ENCODE measurements around the gene ONECUT3. TPM values are rescaled to one million over a fixed set of nuclear protein-coding genes. Genes with fewer than 3 reads are reported as not detected.

The ONECUT3 gene
- total RNA-seq, 1 donor from 2014 or later = not detected

GRCh38 chr19:1745589-1746031 is 7.7 kb upstream of the ONECUT3 start:
- Mint-ChIP-seq H3K27me3 (ENCODE audit: low read depth) (peaks cover 28% of the 10 kb centered on the region), H3K4me1 (ENCODE audit: low read depth) (peaks cover 10% of the 10 kb centered on the region), H3K27ac (no peak overlapping the region), H3K36me3 (ENCODE audit: low read depth) (no peaks in the 10 kb centered on the region), H3K4me3 (ENCODE audit: low read depth) (no peak overlapping the region), H3K9me3 (no peaks in the 10 kb centered on the region)
- DNase-seq (ENCODE audit: low spot score) = no peak
- intact Hi-C loops (cut with micrococcal nuclease) = no loop called here

DNA sequence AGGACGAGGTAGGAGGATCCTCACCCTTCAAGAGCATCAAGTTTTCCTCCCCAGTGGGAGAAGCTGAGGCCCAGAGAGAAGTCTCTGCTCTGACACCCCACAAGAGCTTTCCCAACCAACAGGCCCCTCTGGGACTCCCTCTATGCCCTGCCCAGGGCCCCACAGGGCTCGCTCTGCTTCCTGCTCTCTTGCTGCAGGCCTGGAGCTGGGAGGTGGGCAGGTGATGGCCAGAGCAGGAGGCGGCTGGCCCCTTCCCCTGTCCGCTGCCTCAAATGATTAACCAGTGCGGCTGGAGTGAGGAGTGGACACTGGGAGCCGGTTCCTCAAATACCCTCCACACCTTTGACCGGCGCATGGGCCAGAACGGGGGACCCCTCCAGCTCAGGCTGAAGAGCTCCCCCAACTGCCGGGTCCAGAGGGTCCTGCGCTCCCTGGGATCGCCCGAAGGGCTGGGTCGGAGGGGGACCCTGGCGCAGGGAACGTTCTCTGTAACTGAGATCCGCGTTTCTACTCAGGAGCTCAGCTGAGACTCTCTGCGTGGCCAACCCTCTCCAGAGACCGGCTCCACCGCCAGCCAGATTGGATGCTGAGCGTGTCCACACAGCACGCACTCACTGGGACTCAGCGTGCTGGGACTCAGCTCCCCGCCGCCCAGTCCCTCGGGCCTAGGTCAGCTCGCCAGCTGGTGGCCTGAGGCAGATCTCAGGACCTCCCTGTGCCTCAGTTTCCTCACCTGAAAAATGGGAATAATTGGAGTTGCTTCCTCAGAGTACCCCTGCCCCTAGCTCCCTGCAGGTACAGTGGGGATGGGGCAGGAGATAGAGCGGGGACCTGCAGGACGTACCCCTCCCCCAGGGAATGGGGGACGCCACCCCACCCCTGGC is 6.7 kb upstream of the ONECUT3 start:
- Mint-ChIP-seq H3K36me3 (ENCODE audit: low read depth) (no peaks in the 10 kb centered on the region), H3K27me3 (ENCODE audit: low read depth) (peaks cover 38% of the 10 kb centered on the region), H3K4me1 (ENCODE audit: low read depth) (peaks cover 10% of the 10 kb centered on the region), H3K27ac (no peak overlapping the region), H3K4me3 (ENCODE audit: low read depth) (no peak overlapping the region), H3K9me3 (no peaks in the 10 kb centered on the region)
- DNase-seq (ENCODE audit: low spot score) = no peak
- intact Hi-C loops (cut with micrococcal nuclease) = no loop called here

DNA sequence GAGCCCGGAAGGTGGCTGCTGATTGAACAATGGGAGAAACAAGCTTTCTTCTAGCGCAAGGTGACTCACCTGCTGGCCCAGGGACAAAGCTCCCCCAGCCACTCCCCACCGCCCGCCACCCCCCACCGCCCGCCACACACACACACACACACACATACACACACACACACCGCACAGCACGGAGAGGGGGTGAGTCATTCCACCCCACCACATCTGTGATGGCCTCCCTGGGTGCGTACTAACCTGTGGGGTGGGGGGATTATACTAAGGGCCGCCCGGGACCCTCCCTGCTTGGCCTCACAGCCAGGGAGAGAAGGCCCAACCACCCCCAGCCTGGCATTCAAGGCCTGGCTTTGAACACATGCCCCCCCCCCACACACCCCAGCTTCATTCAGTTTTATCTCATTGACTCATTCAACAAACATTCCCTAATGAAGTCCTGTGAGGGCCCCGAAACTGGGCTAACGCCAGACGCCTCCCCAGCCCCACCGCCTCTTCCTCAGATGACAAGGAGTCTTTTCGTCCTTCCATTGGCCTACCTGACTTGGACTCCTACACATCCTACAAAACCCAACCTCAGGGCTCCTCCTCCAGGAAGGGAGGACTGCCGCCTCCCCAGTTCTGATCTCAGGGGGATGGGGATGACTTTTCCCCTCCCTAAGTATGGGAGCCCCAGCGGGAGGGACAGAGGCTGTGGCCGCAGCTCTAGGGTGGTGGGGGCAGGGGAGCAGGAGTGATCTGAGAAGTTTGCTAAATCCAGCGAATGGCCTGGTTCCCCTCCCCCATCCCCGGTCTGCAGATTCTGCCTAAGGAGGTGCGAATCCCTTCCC is 5.8 kb upstream of the ONECUT3 start:
- no peak overlapping the region for H3K4me3 Mint-ChIP-seq (ENCODE audit: low read depth)
- H3K27ac Mint-ChIP-seq = no peak overlapping the region
- no peaks in the 10 kb centered on the region for H3K36me3 Mint-ChIP-seq (ENCODE audit: low read depth)
- intact Hi-C loops (cut with micrococcal nuclease) = no loop called here
- H3K27me3 Mint-ChIP-seq (ENCODE audit: low read depth) = peaks cover 45% of the 10 kb centered on the region
- peaks cover 10% of the 10 kb centered on the region for H3K4me1 Mint-ChIP-seq (ENCODE audit: low read depth)
- no peaks in the 10 kb centered on the region for H3K9me3 Mint-ChIP-seq
- DNase-seq (ENCODE audit: low spot score) = no peak

DNA sequence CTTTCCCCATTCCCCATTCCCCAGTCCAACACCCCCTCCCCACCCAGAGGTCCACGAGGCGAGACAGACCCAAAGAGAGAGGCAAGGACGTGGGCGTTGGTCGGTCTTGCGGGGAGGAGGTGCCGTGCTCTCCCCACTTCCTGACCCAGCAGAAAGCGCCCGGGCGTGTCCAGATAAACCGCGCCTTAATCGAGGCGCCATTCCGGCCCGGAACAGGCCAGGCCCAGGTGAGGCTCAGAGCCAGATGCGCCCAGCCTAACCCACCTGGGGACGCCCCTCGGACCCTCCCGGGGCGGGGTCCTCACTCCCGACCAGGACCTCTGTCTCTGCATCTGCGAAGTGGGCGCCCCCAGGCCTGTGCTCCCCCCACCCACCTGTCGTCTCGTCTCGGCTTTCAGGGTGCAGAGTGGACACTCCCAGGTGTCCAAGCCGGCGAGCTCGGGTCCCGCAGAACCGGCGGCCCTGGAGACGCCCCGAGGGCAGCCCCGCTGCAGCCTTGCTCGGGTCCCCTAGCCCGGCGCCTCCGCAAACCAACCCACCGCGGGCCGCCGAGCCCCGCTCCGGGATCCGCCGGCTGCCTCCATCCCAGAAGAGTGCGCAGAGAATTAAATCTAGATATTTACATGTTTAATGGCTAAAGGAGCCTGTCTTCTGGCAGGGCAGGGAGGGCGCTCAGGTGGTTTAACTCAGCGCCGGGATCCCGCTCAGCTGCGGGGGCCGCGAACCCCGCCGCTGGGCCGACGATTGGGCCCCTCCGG is 5.0 kb upstream of the ONECUT3 start:
- no peaks in the 10 kb centered on the region for H3K36me3 Mint-ChIP-seq (ENCODE audit: low read depth)
- H3K27ac Mint-ChIP-seq = no peak overlapping the region
- H3K27me3 Mint-ChIP-seq (ENCODE audit: low read depth) = peaks cover 50% of the 10 kb centered on the region
- H3K4me3 Mint-ChIP-seq (ENCODE audit: low read depth) = no peak overlapping the region
- peaks cover 10% of the 10 kb centered on the region for H3K4me1 Mint-ChIP-seq (ENCODE audit: low read depth)
- intact Hi-C loops (cut with micrococcal nuclease) = no loop called here
- no peak for DNase-seq (ENCODE audit: low spot score)
- H3K9me3 Mint-ChIP-seq = no peaks in the 10 kb centered on the region

- intact Hi-C loops (cut with micrococcal nuclease) = no loop called here
- no peak overlapping the region for H3K4me3 Mint-ChIP-seq (ENCODE audit: low read depth)
Measured at GRCh38 chr19:1748873-1749341, 4.4 kb upstream of the ONECUT3 start.

DNA sequence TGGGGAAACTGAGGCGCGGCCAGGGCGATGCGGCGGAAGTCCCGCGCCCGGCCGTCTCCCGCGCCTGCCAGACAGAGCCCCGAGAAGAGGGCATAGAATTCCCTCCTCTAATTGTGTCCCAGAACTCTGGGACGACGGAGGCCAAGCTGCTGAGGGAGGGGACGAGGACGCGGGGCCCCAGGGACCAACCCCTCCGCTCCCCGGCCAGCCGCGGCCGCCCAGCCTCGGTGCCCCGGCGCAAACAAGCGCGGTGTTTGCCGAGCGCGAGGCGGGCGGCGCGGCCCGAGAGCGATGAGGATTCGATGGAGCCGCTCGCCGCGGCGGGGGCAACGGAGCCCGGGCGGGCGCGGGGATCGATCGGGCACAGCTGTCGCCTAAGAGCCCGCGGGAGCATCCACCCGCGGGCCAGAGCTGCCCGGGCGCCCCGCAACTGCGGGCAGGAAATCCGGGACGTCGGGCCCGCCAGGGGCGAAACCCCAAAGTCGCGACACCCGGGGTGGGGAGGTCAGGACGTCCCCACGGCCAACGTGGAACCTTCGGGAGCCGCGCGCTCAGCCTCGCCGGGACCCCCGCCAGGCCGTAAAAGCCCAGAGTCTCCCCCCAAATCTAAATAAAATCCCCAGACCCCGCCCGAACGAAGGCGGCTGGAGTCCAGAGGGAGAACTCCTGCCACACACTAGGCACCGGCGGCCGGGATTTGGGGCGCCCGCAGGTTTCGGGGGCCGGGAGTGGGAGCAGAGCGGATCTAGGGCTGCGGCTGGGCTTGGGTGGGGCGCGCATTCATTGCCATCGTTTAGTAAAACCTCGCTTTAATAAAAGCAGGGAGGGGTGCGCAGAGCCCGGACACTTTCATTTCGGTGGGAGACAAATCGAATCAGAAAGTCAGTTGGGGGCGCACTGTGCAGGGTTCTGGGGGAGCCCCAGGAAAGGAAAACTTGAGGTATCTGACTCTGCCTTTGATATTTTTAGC is 3.6 kb upstream of the ONECUT3 start:
- intact Hi-C loops (cut with micrococcal nuclease) = no loop called here
- Mint-ChIP-seq H3K4me3 (ENCODE audit: low read depth) (no peak overlapping the region), H3K36me3 (ENCODE audit: low read depth) (no peaks in the 10 kb centered on the region), H3K27me3 (ENCODE audit: low read depth) (peaks cover 50% of the 10 kb centered on the region), H3K27ac (no peak overlapping the region), H3K9me3 (no peaks in the 10 kb centered on the region), H3K4me1 (ENCODE audit: low read depth) (peaks cover 10% of the 10 kb centered on the region)
- DNase-seq (ENCODE audit: low spot score) = no peak

More at GRCh38 chr19:1748873-1749341, 4.4 kb upstream of the ONECUT3 start:
- Mint-ChIP-seq H3K4me1 (ENCODE audit: low read depth) (peaks cover 10% of the 10 kb centered on the region), H3K27me3 (ENCODE audit: low read depth) (peaks cover 49% of the 10 kb centered on the region), H3K36me3 (ENCODE audit: low read depth) (no peaks in the 10 kb centered on the region), H3K9me3 (no peaks in the 10 kb centered on the region), H3K27ac (no peak overlapping the region)
- no peak for DNase-seq (ENCODE audit: low spot score)

- peaks cover 49% of the 10 kb centered on the region for H3K27me3 Mint-ChIP-seq (ENCODE audit: low read depth)
- H3K4me1 Mint-ChIP-seq (ENCODE audit: low read depth) = peaks cover 10% of the 10 kb centered on the region
- intact Hi-C loops (cut with micrococcal nuclease) = no loop called here
- H3K27ac Mint-ChIP-seq = no peak overlapping the region
- H3K9me3 Mint-ChIP-seq = no peaks in the 10 kb centered on the region
- no peak for DNase-seq (ENCODE audit: low spot score)
- no peaks in the 10 kb centered on the region for H3K36me3 Mint-ChIP-seq (ENCODE audit: low read depth)
- no peak overlapping the region for H3K4me3 Mint-ChIP-seq (ENCODE audit: low read depth)
Measured at GRCh38 chr19:1750343-1751021, 2.8 kb upstream of the ONECUT3 start.

GRCh38 chr19:1751367-1752008 is 1.8 kb upstream of the ONECUT3 start:
- no peak for DNase-seq (ENCODE audit: low spot score)
- H3K9me3 Mint-ChIP-seq = no peaks in the 10 kb centered on the region
- H3K4me1 Mint-ChIP-seq (ENCODE audit: low read depth) = peaks cover 9% of the 10 kb centered on the region
- H3K36me3 Mint-ChIP-seq (ENCODE audit: low read depth) = no peaks in the 10 kb centered on the region
- no peak overlapping the region for H3K27ac Mint-ChIP-seq
- peaks cover 53% of the 10 kb centered on the region for H3K27me3 Mint-ChIP-seq (ENCODE audit: low read depth)
- H3K4me3 Mint-ChIP-seq (ENCODE audit: low read depth) = no peak overlapping the region
- intact Hi-C loops (cut with micrococcal nuclease) = no loop called here

GRCh38 chr19:1752009-1752756 is 1.1 kb upstream of the ONECUT3 start:
- DNase-seq (ENCODE audit: low spot score) = no peak
- Mint-ChIP-seq H3K4me1 (ENCODE audit: low read depth) (peaks cover 9% of the 10 kb centered on the region), H3K27me3 (ENCODE audit: low read depth) (peaks cover 54% of the 10 kb centered on the region), H3K9me3 (no peaks in the 10 kb centered on the region), H3K4me3 (ENCODE audit: low read depth) (no peak overlapping the region), H3K27ac (no peak overlapping the region), H3K36me3 (ENCODE audit: low read depth) (no peaks in the 10 kb centered on the region)
- intact Hi-C loops (cut with micrococcal nuclease) = no loop called here

DNA sequence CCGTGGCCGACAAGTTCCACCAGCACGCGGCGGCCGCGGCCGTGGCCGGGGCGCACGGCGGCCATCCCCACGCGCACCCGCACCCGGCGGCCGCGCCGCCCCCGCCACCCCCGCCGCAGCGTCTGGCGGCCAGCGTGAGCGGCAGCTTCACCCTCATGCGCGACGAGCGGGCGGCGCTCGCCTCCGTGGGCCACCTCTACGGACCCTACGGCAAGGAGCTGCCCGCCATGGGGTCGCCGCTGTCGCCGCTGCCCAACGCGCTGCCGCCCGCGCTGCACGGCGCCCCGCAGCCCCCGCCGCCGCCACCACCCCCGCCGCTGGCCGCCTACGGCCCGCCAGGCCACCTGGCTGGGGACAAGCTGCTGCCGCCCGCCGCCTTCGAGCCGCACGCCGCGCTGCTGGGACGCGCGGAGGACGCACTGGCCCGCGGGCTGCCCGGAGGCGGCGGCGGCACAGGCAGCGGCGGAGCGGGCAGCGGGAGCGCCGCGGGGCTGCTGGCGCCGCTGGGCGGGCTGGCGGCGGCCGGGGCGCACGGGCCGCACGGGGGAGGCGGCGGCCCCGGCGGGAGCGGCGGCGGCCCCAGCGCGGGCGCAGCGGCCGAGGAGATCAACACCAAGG is 821 bp downstream of the ONECUT3 start:
- no peak overlapping the region for H3K27ac Mint-ChIP-seq
- H3K36me3 Mint-ChIP-seq (ENCODE audit: low read depth) = no peaks in the 10 kb centered on the region
- intact Hi-C loops (cut with micrococcal nuclease) = no loop called here
- H3K4me1 Mint-ChIP-seq (ENCODE audit: low read depth) = peaks cover 3% of the 10 kb centered on the region
- H3K9me3 Mint-ChIP-seq = no peaks in the 10 kb centered on the region
- no peak for DNase-seq (ENCODE audit: low spot score)
- H3K4me3 Mint-ChIP-seq (ENCODE audit: low read depth) = no peak overlapping the region
- peaks cover 57% of the 10 kb centered on the region for H3K27me3 Mint-ChIP-seq (ENCODE audit: low read depth)

All from activated T-helper 2 cell treated with anti-CD3 and anti-CD28 coated beads, Interferon-gamma antibody, Interleukin-2, Interleukin-4, amounts not matched to agents 10 μg/mL and 5 μg/mL and 100 μg/mL, durations not matched to agents 14 hours and 24 hours and 36 hours (primary cell).